Erythroblast (primary cell): ENCODE measurements around the gene GNAQ.

Experiments used
- GATA1 ChIP-seq: IDR thresholded peaks from 2 replicates; pipeline ENCODE4 v1.6.1; 2011; ENCODE audit warnings: low read depth, mild to moderate bottlenecking, control low read depth, low read length, moderate library complexity
- POLR2A ChIP-seq: IDR thresholded peaks from 2 replicates; pipeline ENCODE4 v1.6.1; 2011; ENCODE audit warnings: mild to moderate bottlenecking, low read length

DNA sequence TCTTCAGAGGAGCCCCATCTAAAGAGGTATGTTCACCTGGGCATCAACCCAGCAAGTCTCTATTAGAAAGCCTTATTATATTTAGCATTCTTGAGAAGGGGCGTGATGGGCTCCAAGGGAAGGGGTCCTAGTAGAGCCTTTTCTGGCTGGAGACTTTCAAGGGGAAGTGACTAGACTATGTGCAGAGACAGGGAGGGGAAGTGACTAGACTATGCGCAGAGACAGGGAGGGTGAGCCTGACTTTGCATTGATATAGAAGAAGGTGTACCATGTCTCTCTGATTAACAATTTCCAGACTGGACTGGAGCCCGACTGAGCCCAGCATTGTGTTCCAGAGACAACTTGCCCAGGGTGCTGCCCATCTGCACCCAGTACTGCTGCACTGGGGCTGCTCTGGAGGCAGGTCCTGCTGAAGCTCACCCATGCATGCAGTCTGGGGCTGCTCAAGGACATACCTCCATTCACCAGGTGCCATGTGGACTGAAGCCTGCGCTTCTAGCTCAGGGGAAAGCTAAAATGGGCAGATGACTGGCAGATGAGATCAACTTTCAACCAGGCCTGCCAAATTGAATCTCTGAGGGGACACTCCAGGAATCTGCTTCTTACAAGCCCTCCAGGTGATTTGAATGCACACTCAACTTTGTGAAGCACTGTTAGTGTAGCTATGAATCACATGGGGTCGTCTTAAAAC is 300.5 kb downstream of the GNAQ start:
- TF ChIP-seq POLR2A, result no peak
- TF ChIP-seq GATA1, result no peak
